DMS 273 (cell line): ENCODE measurements around the gene CUTA.

Experiments
- DNase-seq: peaks from one replicate; lab custom pipeline; 2025; ENCODE audit not compliant: unreplicated experiment; lab: John Stamatoyannopoulos, UW

Gene CUTA

GRCh38 chr6:33424855-33425667, 7.2 kb upstream of the CUTA start:
- DNase-seq: peak; percentile 72

DNA sequence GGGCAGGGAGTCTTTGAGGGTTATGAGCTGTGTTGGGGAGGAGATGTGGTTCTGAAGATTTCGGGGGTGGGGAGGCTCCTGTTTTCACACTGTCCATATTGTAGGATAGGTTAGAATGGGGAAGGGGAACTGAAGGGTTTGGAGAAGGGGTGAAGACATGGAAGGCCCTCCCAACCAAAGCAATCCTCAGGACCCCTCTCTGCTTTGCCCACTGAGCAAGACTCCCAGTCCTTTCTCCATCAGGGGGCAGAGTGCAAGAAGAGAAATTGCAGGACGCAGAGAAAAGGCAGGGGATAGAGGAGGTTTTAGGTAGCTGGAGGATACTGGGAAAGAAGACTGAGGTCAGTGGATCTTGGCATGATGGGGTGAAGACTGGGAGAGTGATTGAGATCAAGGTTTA, 5.9 kb upstream of the CUTA start:
- DNase-seq: no peak

- no peak for DNase-seq
Measured at GRCh38 chr6:33421344-33421643, 3.4 kb upstream of the CUTA start.

GRCh38 chr6:33420491-33421343, 2.8 kb upstream of the CUTA start:
- DNase-seq: peak; percentile 76

DNA sequence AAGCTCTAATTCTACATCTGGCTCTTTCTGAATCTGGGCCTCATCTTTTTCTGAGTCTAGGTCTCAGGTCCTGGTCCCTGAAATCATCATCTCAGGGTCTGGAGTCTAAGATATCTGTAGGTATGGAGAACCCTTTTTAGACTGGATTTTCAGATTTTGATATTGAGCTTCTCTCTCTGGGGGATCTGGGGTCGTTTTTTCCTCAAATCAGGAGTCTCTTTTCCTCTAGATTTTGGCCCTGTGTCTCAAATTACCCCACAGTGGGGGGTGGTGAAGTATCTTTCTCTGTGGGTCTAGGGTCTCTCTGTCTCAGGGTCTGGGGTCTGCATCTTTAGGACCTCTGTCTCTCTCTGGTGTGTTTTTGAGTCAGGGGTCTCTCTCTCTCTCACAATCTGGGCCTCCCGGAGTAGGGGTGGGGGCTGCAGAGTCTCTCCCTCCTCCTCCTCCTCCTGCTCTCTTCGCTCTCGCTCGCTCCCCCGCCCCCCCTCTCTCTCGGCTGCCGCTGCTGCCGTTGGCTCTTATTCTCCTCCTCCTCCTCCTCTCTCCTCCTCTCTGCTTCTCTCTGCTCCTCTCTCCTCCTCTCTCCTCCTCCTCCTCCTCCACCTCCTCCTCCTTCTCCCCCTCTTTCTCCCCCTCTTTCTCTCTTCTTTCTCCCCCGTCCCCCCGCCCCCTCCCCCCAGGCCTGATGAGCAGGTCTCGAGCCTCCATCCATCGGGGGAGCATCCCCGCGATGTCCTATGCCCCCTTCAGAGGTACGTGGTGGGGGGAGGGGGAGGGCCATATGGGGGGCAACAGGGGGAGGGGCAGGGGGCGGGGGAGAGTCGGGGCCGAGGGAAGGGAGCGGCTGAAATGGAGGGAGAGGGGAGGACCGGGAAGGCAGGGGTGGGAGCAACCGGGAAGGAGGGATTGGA, 1.9 kb upstream of the CUTA start, which contains the start of gene SYNGAP1:
Gene SYNGAP1, plus strand, starts transcription at position 486 of the 911 bp plus-strand sequence. Its CDS starts 200 bp downstream, at position 686.
- peak; percentile 80 for DNase-seq

DNA sequence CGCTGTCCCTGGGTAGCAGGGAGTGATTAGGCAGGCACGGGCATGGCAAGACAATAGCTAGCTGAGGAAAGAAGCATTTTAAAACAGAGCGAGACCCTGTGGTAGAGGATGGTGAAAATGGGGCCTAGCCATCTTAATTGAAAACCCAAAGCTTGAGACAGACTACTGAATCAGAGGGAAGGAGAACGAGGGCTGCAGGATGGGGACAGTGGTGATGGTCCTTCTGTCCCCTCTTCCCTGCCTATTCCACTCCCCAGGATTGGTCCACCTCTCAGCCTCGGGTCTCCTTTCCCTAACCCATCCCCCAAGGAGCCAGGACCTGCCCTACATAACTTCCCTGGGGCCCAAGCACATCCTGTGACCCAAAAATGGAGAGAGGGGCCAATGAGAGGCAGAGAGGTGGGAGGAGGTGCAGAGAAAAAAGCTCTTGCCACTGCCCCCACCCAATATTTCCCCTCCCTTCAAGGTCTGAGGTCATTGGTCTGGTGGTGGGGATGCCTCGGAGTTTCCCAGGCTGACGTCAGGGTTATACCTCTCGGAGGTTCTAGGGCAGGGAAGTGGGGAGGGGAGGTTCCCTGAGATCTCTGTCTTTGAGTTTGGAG, 884 bp upstream of the CUTA start:
- peak; percentile 51 for DNase-seq

DNA sequence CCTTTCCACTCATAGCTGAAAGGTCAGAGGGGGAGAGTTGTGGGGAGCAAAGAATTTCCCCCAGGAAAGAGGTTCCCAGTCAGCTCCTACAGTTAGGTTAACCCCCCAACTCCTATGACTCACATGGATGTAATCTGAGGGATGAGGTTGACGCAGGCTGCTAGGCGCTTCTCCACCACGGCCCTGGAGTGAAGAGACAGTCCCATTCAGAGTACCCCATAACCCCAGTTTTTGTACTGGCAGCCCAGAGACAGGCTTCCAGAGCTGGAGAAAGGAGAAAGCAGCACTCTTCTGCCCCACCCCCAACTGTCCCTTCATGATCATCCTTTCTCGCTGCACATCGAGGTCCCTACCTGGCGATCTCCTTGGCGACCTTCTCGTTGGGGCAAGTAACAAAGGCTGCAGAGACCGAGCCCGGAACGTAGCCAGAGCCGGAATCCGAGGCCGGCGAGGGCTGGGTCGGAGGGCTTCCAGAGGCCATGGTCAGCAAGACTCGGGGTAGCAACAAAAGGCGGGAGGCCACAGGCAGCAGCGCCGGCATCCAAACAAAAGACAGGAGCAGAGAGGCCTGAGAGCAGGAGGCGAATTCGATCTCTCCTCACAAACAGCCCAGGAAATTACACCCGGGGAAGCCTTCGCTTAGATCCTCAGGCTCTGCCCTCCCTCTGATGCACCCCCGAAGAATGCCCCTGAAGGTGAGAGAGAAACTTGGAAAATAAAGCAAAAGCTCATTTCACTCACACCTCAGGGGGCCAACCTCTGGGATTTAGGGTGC, 592 bp downstream of the CUTA start:
- DNase-seq: no peak

GRCh38 chr6:33416386-33417127, 1.4 kb downstream of the CUTA start:
- DNase-seq: no peak

DNA sequence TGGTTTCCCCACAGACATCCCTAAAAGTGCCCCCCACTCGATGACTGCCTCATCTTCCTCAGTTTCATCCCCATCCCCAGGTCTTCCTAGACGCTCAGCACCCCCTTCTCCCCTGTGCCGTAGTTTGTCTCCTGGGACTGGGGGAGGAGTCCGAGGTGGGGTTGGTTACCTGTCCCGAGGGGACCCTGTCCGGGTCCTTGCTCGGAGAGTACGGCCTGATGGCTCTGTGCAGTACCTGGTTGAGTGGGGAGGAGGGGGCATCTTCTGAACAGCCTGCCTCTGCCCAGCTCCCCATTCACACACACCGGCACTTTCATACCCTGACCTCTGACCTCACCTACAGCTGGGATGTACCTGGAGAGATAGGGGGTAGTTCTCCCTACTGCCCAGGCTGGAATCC, 2.1 kb downstream of the CUTA start:
- no peak for DNase-seq

DNA sequence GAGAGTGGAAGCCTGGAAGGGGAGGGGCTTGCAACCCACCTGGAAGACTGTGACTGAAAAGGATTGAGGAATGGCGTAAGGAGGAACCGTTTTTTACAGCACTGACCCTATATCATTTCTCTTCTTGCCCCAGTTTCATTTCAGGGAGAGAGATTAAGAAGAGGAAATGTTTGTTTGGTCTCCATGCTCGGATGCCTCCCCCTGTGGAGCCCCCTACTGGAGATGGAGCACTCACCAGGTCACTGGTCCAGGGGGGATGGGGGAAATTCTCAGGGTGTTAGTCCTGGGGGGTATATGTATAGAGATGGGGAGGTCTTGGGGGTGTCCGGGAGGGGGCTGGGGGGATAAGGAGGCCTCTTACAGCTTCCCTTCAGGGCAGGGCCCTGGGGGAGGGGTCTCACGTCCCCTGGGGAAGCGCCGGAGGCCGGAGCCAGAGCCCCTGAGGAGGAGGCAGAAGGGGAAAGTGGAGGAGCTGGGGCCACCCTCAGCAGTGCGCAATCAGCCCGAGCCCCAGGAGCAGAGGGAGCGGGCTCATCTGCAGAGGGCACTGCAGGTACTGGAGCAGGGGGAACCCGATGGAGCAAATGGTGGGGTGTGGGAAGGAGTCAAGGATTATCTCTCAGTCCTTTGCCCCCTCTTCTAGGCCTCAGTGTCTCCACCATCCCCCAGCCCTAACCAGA, 3.2 kb downstream of the CUTA start:
- DNase-seq: peak; percentile 60

DNA sequence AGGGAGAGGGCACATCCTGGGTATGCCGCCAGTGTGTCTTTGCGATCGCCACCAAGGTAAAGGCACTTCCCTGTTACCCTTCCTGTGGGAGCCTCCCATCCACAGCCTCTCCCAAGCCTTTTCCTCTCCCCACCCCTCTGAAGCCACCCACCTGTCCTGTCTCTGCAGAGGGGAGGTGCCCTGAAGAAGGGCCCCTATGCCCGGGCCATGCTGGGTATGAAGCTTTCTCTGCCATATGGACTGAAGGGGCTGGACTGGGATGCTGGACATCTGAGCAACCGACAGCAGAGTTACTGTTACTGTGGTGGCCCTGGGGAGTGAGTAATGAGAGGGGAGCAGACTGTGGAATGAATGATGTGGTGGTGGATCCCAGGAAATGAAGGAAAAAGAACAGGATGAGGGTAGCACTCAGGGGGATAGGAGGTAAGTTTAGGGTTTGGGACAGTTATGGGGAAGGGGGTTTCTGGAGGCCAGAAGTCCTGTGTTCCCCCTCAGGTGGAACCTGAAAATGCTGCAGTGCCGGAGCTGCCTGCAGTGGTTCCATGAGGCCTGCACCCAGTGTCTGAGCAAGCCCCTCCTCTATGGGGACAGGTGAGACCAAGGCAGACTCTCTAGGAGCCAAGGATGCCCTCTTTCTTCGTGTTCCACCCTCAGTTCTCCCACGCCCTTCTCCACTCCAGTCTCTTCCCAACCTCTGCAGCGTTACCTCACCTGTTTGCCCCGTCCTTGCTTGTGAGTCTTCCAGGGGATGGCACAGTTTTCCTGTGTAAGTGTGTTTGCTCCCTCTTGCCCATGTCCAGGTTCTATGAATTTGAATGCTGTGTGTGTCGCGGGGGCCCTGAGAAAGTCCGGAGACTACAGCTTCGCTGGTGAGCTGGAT, 4.4 kb downstream of the CUTA start:
- no peak for DNase-seq

DNA sequence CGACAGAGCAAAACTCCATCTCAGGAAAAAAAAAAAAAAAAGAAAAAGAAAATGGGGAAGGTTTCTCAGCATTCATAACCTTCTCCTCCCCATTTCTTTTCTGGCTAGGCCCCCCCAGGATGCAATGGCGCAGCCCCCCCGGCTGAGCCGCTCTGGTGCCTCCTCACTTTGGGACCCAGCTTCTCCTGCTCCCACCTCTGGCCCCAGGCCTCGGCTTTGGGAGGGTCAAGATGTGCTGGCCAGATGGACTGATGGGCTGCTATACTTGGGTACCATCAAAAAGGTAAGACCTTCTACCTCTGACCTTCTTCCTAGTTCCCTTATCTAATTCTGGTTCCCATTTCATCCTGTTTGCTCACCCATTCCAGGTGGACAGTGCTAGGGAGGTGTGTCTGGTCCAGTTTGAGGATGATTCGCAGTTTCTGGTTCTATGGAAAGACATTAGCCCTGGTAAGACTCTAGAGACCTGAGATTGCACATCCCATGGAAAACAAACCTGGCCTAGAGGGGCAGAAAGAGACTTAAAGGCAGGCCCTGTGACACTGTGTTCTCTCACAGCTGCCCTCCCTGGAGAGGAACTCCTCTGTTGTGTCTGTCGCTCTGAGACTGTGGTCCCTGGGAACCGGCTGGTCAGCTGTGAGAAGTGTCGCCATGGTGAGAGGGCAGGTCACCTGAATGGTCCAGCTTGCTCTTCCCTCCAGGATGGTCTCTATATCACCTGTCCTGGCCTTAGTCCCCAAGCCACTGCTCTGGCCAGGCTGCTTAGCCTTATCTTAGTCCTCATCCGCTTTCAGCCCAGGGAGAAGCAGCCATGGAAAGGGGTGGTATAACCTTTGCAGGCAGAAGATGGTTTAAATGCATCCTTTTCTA, 5.5 kb downstream of the CUTA start:
- DNase-seq: no peak

DNA sequence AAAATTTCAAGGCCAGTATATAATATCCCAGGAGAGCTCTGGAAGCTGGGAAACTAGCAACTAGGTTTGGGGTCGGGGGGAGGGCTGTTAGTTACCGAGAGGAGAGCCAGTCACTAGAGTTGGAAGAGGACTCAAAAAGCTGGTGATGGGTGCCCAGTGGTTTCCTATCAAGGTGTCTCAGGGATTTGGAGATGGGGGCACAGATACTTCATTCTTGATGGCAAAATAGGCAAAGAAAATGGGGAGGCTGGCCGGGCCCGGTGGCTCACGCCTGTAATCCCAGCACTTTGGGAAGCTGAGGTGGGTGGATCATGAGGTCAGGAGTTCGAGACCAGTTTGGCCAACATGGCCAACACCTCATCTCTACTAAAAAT, 6.3 kb downstream of the CUTA start:
- DNase-seq: peak; percentile 42

DNA sequence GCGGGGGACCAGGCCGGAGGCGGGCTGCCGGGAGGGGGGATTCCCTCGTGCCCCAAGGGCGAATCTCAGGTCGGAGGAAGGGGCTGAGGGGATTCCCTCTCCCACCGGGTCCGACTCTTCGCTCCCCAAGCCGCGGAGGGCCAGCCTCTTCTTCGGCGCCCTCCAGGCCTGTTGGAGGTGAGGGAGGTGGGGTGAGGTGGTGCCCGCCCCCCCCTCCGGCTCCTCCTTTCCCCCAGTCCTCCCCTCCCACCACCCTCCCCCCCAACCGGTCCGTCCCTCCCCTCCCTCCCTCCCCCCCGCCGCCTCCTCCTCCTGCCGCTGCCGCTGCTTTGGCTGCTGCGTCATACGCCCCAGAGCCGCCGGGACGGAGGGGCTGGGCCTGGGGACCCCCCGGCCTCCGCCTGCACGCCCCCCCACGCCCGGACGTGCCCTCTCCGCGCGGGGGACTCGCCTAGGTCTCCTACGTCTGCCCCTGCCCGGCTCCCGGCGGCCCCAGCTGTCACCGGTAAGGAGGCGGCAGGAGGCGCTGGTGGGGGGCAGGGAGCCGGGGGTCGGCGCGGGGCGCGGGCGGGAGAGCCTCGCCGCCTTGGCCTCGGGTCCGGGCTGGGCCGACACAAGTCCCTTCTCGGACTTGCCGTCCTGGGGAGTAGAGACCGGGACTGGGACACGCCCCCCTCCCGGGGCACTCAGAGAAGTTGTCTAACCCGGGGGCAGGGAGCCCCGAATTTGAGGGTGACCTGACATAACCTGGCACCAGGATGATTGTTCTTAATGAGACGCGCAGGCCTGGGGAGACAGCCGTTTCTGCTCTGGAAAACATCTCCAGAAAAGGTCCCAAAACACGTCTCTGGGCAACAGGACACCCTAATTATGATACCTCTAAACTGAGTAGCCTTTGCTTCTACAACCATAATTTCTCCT, 6.9 kb downstream of the CUTA start, which contains the start of gene PHF1:
Gene PHF1, plus strand, starts transcription at position 304 of the 921 bp plus-strand sequence. CDS start 1,250 bp downstream, outside the sequence.
- DNase-seq: peak; percentile 90

DNA sequence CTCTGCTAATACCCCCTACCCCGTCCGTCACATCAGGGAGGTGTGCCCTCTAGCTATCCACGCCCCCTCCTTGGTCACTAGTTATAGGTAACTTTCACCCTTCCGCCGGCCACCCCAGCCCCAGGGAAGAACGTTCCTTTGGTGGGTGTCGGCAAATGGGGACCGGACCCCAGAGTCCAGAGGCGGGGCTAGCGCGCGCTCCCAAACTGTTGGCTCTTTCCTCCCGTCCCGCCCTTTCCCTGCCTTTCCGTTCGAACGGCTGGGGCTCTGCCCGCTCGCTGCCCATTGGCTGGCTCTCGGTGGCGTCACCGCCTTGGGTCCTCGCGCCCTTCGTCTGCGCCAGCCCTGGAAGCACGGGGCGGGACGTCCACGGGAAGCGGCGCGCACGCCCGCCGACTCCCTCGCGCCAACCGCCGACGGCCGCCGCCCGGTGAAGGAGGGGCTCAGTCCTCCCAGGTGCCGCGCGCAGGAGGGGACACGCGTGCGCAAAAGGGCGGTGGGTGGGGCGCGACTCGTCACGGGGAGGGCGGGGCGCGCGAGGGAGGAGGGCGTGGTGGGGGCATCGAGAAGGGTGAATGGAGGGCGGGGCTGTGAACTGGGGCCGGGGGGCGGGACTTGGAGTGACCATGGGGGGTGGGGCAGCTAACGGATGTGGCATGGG, 7.7 kb downstream of the CUTA start:
- peak; percentile 99 for DNase-seq
